Measurements from ENCODE around the gene PHPT1. TPM values are rescaled to one million over a fixed set of nuclear protein-coding genes. Genes with fewer than 3 reads are reported as not detected.

PHPT1 gene
- total and polyA plus RNA-seq, 2 of the 13 experiments (the other 11 are each of a cell fraction or from before 2014, with no cell fraction given), result 189 to 192 TPM

DNA sequence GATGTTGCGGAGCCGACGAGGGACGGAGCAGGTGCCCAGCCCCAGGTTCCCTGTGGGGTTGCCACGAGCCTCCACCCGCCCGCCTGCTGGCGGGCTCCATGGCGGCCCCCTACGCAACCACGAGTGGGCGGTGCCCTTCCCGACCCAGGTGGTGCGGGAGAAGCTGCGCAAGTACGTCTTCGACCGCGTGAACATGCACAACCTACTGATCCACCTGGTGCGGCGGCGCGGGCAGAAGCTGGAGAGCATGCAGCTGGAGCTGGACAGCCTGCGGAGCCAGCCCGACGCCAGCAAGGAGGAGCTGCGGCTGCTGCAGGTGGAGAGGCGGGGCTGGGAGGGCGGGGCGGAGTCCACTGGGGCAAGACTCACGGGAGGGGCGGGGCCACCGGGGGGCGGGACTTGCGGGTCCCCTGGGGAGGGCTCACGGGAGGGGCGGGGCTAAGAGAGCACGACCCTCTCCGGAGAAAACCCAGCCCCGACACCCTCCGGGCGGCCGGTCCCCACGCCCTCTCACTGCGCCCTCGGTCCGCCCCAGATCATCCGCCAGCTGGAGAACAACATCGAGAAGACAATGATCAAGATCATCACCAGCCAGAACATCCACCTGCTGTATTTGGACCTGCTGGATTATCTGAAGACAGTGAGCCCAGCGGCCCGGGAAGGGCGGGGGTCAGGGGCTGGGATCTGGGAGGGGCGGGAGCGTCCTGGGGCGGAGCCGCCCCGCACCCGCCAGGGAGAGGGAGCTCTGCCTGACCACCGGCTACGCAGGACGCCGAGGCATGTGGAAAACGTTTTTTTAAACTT lies 49.2 kb upstream of the PHPT1 start (continued):
- TF ChIP-seq, protein P1, sequence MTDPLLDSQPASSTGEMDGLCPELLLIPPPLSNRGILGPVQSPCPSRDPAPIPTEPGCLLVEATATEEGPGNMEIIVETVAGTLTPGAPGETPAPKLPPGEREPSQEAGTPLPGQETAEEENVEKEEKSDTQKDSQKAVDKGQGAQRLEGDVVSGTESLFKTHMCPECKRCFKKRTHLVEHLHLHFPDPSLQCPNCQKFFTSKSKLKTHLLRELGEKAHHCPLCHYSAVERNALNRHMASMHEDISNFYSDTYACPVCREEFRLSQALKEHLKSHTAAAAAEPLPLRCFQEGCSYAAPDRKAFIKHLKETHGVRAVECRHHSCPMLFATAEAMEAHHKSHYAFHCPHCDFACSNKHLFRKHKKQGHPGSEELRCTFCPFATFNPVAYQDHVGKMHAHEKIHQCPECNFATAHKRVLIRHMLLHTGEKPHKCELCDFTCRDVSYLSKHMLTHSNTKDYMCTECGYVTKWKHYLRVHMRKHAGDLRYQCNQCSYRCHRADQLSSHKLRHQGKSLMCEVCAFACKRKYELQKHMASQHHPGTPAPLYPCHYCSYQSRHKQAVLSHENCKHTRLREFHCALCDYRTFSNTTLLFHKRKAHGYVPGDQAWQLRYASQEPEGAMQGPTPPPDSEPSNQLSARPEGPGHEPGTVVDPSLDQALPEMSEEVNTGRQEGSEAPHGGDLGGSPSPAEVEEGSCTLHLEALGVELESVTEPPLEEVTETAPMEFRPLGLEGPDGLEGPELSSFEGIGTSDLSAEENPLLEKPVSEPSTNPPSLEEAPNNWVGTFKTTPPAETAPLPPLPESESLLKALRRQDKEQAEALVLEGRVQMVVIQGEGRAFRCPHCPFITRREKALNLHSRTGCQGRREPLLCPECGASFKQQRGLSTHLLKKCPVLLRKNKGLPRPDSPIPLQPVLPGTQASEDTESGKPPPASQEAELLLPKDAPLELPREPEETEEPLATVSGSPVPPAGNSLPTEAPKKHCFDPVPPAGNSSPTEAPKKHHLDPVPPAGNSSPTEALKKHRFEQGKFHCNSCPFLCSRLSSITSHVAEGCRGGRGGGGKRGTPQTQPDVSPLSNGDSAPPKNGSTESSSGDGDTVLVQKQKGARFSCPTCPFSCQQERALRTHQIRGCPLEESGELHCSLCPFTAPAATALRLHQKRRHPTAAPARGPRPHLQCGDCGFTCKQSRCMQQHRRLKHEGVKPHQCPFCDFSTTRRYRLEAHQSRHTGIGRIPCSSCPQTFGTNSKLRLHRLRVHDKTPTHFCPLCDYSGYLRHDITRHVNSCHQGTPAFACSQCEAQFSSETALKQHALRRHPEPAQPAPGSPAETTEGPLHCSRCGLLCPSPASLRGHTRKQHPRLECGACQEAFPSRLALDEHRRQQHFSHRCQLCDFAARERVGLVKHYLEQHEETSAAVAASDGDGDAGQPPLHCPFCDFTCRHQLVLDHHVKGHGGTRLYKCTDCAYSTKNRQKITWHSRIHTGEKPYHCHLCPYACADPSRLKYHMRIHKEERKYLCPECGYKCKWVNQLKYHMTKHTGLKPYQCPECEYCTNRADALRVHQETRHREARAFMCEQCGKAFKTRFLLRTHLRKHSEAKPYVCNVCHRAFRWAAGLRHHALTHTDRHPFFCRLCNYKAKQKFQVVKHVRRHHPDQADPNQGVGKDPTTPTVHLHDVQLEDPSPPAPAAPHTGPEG (CRISPR knock-in tag; IDR thresholded peaks at IDR 0.05), result no peak
- no peak for TF ChIP-seq MAFK (conservative IDR thresholded peaks at IDR 0.05 in 1 of 2, IDR thresholded peaks at IDR 0.05 in 1 of 2; ENCODE audit: low read length in 2 of 2)
- TF ChIP-seq MED8 (CRISPR knock-in tag; IDR thresholded peaks at IDR 0.05; ENCODE audit: insufficient replicate concordance), result no peak
- TF ChIP-seq, protein P2, sequence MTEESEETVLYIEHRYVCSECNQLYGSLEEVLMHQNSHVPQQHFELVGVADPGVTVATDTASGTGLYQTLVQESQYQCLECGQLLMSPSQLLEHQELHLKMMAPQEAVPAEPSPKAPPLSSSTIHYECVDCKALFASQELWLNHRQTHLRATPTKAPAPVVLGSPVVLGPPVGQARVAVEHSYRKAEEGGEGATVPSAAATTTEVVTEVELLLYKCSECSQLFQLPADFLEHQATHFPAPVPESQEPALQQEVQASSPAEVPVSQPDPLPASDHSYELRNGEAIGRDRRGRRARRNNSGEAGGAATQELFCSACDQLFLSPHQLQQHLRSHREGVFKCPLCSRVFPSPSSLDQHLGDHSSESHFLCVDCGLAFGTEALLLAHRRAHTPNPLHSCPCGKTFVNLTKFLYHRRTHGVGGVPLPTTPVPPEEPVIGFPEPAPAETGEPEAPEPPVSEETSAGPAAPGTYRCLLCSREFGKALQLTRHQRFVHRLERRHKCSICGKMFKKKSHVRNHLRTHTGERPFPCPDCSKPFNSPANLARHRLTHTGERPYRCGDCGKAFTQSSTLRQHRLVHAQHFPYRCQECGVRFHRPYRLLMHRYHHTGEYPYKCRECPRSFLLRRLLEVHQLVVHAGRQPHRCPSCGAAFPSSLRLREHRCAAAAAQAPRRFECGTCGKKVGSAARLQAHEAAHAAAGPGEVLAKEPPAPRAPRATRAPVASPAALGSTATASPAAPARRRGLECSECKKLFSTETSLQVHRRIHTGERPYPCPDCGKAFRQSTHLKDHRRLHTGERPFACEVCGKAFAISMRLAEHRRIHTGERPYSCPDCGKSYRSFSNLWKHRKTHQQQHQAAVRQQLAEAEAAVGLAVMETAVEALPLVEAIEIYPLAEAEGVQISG (CRISPR knock-in tag; IDR thresholded peaks at IDR 0.05), result no peak
- no peak for TF ChIP-seq SOX13 (IDR thresholded peaks at IDR 0.05)
- TF ChIP-seq SOX13 (CRISPR knock-in tag; conservative IDR thresholded peaks at IDR 0.05 in 1 of 2, IDR thresholded peaks at IDR 0.05 in 1 of 2), result peak in 1 of 2 experiments; percentile 29; a peak in 2 of 4 replicates
- TF ChIP-seq MTF2 (CRISPR knock-in tag; IDR thresholded peaks at IDR 0.05; ENCODE audit: borderline replicate concordance), result no peak
- 0 out of 2 replicates have a peak, but pooled peaks have one; percentile 29 for TF ChIP-seq FOSL1 (CRISPR knock-in tag; IDR thresholded peaks at IDR 0.05; ENCODE audit: borderline replicate concordance)
- TF ChIP-seq ZNF136 (CRISPR knock-in tag; IDR thresholded peaks at IDR 0.05; ENCODE audit: low read depth), result no peak
- TF ChIP-seq SIN3A (IDR thresholded peaks at IDR 0.05; ENCODE audit: borderline replicate concordance, low read depth, low read length), result peak; percentile 61; the same call in 1 of the 2 replicates
- TF ChIP-seq HDAC2 (CRISPR knock-in tag; IDR thresholded peaks at IDR 0.05), result peak; percentile 40
- peak; percentile 2 for TF ChIP-seq RBM39 (IDR thresholded peaks at IDR 0.05; ENCODE audit: low read depth, low read length, poor library complexity, severe bottlenecking)
- TF ChIP-seq POLR2G (IDR thresholded peaks at IDR 0.05; ENCODE audit: low read depth, low read length), result peak; percentile 68
- peak; percentile 75 for TF ChIP-seq TAF15 (IDR thresholded peaks at IDR 0.05; ENCODE audit: low read depth, low read length, poor library complexity, severe bottlenecking)
- TF ChIP-seq ZNF761 (CRISPR knock-in tag; conservative IDR thresholded peaks at IDR 0.05), result 0 out of 2 replicates have a peak, but pooled peaks have one; percentile 12
- no peak for TF ChIP-seq HOXA7 (CRISPR knock-in tag; IDR thresholded peaks at IDR 0.05)
- TF ChIP-seq, protein P3, sequence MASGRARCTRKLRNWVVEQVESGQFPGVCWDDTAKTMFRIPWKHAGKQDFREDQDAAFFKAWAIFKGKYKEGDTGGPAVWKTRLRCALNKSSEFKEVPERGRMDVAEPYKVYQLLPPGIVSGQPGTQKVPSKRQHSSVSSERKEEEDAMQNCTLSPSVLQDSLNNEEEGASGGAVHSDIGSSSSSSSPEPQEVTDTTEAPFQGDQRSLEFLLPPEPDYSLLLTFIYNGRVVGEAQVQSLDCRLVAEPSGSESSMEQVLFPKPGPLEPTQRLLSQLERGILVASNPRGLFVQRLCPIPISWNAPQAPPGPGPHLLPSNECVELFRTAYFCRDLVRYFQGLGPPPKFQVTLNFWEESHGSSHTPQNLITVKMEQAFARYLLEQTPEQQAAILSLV (CRISPR knock-in tag; IDR thresholded peaks at IDR 0.05; ENCODE audit: borderline replicate concordance), result peak; percentile 34; the same call in 1 of the 2 replicates
- TF ChIP-seq, protein P4, sequence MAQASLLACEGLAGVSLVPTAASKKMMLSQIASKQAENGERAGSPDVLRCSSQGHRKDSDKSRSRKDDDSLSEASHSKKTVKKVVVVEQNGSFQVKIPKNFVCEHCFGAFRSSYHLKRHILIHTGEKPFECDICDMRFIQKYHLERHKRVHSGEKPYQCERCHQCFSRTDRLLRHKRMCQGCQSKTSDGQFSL (CRISPR knock-in tag; IDR thresholded peaks at IDR 0.05), result 0 out of 2 replicates have a peak, but pooled peaks have one; percentile 10

Data from HepG2 (cell line).